HG03460 (cell line): ENCODE results near the gene PMS1.
"Not testable (repeated sequence)": the region's sequence is repeated elsewhere in the genome, so short reads cannot be mapped to it uniquely, and the experiment has no call there.

Experiments used
- ATAC-seq: cut with Tn5 transposase; IDR thresholded peaks from one replicate; pipeline ENCODE4 v1.9.1; 2021; ENCODE audit not compliant: unreplicated experiment

The PMS1 gene

GRCh38 chr2:189783927-189784867 is at the start of gene PMS1, which contains the start of gene ORMDL1:
PMS1 (plus strand) TSS chr2:189784450; CDS start chr2:189791810, 7,360 bp downstream.
ORMDL1 (minus strand) TSS chr2:189784339; CDS start chr2:189782595, 1,744 bp downstream.
- peak; percentile 92 for ATAC-seq

- no peak for ATAC-seq
Observed at GRCh38 chr2:189751080-189751658, 33.1 kb upstream of the PMS1 start.

GRCh38 chr2:189756311-189756952 is 27.8 kb upstream of the PMS1 start:
- ATAC-seq, result no peak

GRCh38 chr2:189760154-189760553 is 24.1 kb upstream of the PMS1 start:
- ATAC-seq, result not testable (repeated sequence)

- no peak for ATAC-seq
Observed at GRCh38 chr2:189762229-189762550, 22.1 kb upstream of the PMS1 start.

GRCh38 chr2:189762551-189763298 is 21.5 kb upstream of the PMS1 start, which contains the start of gene OSGEPL1:
OSGEPL1 (minus strand) TSS chr2:189762792; CDS start chr2:189761640, 1,152 bp downstream.
- ATAC-seq, result peak; percentile 96

- no peak for ATAC-seq
Observed at GRCh38 chr2:189763908-189764661, 20.2 kb upstream of the PMS1 start.

- no peak for ATAC-seq
Observed at GRCh38 chr2:189770590-189771322, 13.5 kb upstream of the PMS1 start.

- no peak for ATAC-seq
Observed at GRCh38 chr2:189772212-189772611, 12.0 kb upstream of the PMS1 start.

GRCh38 chr2:189782221-189782671 is 2.0 kb upstream of the PMS1 start:
- no peak for ATAC-seq

- peak; percentile 21 for ATAC-seq
Observed at GRCh38 chr2:189783451-189783926, 761 bp upstream of the PMS1 start.

GRCh38 chr2:189791338-189792042 is 7.2 kb downstream of the PMS1 start:
- no peak for ATAC-seq

- no peak for ATAC-seq
Observed at GRCh38 chr2:189794310-189794709, 10.1 kb downstream of the PMS1 start.

- ATAC-seq, result no peak
Observed at GRCh38 chr2:189797902-189798301, 13.7 kb downstream of the PMS1 start.

- ATAC-seq, result peak; percentile 76
Observed at GRCh38 chr2:189798312-189799029, 14.2 kb downstream of the PMS1 start.

GRCh38 chr2:189799030-189799331 is 14.7 kb downstream of the PMS1 start:
- ATAC-seq, result no peak

- no peak for ATAC-seq
Observed at GRCh38 chr2:189799531-189799930, 15.3 kb downstream of the PMS1 start.

GRCh38 chr2:189802396-189802912 is 18.2 kb downstream of the PMS1 start:
- no peak for ATAC-seq
